Activated naive CD4-positive, alpha-beta T cell (primary cell): ENCODE results near the gene STOM.
A peak's percentile ranks its signal among the peaks of the same experiment; 100 is the strongest.
"Not testable (repeated sequence)": the region's sequence is repeated elsewhere in the genome, so short reads cannot be mapped to it uniquely, and the experiment has no call there.

Experiments used
- DNase-seq, 4 experiments: peaks; one replicate each; lab custom pipeline; 2025; lab: John Stamatoyannopoulos, UW

Gene STOM, protein sequence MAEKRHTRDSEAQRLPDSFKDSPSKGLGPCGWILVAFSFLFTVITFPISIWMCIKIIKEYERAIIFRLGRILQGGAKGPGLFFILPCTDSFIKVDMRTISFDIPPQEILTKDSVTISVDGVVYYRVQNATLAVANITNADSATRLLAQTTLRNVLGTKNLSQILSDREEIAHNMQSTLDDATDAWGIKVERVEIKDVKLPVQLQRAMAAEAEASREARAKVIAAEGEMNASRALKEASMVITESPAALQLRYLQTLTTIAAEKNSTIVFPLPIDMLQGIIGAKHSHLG

DNA sequence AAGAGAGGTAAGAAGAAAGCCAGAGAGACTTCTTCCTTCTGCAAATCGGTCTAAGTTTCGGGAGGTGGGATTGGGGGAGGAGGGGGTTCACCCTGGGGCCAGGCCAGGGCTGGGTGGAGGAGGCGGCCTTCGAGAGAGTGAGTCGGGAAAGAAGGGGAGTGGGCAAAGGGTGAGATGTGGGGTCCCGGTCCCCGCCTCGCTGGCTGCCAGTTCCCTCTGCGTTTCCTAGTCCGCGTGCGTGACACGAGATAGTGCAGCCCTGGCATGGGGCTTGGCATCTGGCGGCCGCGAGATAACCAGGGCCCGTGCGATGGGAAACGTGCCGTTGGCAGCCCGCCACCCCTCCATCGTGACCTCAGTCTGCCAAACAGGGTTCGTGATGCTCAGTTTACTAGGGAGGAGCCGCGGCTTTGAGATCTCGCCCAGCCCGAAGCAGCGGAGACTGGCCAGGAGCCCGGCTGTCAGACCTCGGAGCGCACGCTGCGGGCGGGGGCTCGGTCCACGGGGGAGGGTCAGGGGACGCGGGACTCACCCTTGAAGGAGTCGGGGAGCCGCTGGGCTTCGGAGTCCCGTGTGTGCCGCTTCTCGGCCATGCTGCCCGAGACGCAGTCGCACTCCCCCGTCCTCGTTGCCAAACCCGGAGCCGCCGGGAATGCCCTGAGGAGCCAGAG lies at the start of gene STOM:
STOM (minus strand) TSS at position 656 of the 671 bp plus-strand sequence; CDS start at position 593, 63 bp downstream.
- peak in 2 of 4 experiments; percentile 52 to 58 for DNase-seq

DNA sequence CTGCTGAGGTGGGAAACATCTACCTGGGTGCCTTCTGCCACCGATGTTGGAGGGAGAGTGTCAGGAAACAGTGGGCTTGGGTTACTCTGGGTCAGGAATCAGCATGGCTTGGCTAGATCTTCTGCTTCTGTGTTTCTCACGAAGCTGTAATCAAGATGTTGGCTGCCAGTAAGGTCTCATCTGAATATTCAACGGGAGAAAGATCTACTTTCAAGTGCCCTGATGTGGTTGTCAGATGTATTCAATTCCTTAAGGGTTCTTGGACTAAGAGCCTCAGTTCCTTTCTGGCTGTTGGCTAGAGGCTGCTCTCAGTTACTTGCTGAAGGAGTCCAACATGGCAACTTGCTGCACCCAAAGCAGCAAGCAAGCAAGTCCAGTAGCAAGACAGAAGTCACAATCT lies 41.9 kb upstream of the STOM start:
- DNase-seq = no peak

DNA sequence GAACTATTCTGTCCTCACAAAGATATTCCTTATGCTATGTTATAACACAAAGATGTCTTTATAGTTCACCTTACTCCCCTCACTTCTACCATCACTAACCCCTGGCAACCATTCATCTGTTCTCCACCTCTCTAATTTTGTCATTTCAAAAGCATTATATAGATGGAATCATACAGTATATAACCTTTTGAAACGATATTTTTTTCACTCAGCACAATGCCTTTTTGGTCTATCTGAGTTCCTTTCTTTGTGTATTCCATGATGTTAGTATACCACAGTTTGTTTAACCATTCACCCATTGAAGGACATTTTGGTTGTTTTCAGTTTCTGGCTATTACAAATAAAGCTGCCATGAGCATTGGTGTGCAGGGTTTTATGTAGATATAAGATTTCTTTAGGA lies 35.8 kb upstream of the STOM start:
- DNase-seq = no peak

DNA sequence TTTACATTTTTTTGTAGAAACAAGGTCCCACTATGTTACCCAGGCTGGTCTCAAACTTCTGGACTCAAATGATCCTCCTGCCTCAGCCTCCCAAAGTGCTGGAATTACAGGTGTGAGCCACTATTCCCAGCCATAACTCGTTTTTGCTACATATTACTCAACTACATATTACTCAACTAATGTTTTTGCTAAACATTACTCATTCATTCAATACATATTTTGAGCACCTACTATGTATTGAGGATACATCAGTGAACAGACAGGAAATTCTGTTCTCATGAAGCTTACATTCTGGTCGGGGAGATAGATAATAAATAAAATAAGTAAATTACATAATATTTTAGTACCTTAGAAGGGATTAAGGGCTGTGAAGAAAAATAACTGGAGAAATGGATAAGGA lies 34.9 kb upstream of the STOM start:
- no peak for DNase-seq

DNA sequence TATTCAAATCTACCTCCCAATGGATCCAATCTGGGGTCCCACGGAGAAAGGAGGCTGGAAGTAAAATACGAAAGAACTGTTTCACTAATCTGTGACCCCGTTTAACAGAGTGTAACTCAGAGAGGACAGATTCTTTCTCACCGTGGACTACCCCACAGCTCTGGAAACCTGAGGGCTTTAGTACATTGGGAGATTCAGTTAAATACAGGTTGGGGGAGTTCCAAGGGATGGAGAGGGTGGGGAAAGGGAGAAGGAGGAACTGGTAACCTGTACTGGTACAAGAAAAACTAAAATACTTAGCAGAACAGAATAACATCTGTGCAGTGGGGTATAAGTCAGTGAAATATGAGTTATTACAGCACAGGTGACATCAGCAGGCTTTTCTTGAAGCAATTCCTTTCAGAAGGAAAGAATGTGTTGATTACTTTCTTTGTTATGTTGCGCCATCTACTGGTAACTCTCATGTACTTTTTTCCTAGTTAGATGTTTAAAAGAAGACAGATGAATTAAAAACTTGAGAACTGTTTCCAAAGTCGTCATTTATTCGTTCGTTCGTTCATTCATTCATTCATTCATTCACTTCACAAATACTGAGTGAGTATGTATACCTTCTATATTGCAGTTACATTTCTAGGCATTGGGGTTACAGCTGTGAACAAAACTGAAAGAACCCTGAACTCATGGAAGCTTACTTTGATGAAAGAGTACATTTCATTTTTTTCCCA lies 30.0 kb upstream of the STOM start:
- no peak for DNase-seq

DNA sequence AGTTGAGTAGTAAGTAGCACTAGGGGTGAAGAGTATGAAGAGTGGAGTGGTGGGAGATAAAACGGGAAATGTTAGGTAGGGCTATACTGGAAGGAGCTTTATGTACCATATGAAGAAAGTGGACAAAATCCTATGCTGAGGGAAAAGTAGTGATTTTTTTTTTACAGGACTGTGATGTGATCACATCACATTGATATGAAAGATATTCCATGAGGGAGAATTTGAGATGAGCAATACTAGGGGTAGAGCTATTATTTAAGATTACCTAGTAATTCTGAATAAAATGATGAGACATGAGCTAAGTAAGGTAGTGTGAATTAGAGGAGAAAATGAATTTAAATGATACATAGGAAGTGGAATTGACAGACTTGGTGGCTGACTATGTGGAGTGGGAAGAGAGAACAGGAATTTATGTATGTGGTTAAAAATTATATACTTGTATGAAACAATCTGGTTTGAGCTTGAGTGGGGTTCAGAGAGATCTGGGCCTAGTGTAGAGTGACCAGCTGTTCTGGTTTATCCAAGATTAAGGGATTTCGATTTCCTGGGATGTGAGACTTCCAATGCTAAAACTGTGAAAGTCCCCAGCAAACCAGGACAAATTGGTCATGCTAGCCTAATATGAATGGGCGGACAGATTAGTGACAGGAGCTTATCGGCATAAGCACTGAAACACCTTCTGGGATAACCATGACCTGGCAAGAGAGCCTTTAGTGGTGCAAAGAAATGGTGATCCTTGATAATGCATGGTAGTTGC lies 29.3 kb upstream of the STOM start:
- no peak for DNase-seq

DNA sequence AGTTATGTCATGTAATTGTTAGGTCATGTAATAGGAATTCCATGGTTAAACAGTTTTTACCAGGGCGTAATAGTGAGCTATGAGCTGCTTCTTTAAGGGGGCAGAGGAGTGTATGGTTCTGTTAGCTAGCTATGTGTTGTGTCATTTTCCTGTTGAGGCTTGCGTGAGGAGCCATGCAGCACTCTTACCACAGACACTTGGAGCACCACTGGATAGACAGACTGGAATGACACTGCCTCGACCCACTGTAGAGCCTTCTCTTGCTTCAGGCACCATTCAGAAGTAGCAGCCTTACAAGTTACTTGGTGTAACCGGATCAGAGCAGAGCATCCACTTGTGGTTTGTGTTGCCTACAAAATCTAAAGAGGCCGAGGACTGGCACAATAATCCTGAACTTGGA lies 28.3 kb upstream of the STOM start:
- DNase-seq = no peak

DNA sequence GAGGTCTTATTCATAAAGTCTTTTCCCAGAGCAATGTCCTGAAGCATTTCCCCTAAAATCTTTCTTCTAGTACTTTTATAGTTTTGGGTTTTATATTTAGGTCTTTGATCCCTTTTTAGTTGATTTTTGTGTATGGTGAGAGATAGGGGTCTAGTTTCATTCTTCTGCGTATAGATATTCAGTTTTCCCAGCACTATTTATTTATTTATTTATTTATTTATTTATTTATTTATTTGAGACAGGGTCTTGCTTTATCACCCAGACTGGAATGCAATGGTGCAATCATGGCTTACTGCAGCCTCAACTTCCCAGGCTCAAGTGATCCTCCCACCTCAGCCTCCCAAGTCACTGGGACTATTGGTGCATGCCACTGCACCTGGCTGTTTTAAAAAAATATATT lies 27.2 kb upstream of the STOM start:
- DNase-seq = not testable (repeated sequence)

DNA sequence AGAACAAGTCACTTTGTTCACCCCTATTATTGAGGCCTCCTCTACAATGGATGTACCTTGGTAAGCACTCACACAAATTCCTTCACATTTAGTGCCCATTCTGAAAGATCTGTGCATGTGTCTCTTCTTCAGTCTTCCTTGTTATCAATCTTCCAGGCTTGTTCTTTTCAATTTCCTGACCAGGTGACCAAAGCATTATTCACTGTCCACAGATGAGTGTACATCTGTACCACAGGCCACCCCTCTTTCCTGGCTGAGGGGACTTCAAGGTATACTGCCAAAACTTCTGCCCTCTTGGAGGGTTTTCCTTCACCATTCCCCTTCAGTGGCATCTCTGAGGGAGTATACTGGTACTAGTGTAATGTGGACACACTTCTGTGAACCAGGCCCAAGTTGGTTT lies 25.5 kb upstream of the STOM start:
- DNase-seq = no peak

DNA sequence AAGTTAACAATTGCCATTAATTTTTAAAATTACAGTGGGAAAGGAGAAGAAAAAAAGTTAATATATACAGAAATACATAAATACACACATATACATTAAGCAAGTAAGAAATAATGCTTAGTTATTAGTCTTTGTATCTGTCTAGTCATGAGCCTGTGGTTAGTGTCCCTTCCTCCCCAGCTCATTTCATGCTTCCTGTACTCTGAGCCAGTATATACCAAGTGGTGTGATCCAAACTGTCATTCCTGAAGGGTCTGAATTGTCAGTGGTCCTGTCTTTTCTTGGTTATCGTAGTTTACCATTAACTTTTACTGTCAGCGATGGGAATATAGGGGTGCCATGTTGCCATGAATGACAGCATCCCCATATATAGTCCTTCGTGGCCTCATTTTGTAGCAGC lies 24.2 kb upstream of the STOM start:
- no peak for DNase-seq

DNA sequence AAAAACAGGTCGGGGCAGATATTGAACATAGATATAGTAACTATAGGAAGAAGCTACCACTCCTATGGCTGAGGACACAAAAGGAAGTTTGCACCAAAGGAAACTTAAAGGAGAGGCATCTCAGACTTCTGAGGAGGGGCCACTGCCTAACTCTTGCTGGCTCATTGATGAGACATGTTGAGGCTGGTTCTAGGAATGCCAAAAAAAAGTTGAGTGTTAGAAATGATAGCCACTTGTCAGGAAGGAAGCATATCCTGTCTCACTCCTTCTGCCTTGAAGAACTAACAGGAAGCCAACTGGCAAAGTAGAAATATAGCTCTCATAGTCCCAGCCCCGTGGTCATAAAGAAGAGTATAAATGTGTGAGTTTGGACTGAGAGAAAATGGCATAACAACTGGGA lies 23.3 kb upstream of the STOM start:
- DNase-seq = no peak

DNA sequence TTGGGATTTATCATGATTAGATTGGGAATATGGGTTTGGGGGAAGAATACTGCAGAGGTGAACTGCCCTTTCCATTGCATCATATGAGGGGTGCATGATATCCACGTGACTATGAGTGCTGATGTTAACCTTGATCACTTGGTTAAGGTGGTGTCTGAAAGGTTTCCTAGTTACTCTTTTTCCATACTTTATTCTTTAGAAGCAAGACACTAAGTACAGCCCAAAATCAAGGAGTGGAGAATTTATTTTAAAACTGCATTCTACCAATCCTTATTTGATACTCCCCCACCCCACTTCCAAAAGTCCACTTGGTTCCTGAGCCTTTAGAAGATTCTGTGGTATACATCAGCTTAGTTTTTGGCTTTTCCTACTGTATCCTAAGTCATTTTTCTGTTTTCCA lies 20.3 kb upstream of the STOM start:
- DNase-seq = no peak

DNA sequence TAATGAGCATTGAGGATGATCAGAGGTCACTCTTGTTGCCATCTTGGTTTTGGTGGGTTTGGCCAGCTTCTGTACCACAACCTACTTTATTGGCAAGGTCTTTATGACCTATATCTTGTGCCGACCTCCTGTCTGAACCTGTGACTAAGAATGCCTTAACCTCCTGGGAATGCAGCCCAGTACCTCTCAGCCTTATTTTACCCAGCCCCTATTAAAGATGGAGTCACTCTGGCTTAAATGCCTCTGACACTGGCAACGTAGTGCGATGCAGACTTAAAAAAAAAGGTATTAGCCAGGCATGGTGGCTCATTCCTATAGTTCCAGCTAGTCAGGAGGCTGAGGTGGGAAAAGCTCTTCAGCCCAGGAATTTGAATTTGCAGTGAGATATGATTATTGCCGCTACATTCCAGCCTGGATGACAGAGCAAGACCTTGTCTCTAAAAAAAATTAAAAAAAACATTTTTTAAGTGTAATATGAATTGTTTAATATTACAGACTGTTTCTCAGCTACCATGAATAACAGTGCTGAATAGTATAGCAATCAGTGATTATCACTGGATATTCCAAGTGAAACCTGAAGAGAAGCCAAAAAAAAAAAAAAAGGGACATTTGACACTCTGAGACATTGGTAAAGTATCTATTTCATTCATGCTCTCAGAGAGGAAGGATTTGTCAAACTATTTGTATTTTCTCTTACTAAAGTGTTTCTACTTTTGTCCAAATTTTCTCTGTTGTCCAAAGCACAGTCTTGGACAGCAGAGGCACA lies 18.3 kb upstream of the STOM start:
- no peak for DNase-seq

DNA sequence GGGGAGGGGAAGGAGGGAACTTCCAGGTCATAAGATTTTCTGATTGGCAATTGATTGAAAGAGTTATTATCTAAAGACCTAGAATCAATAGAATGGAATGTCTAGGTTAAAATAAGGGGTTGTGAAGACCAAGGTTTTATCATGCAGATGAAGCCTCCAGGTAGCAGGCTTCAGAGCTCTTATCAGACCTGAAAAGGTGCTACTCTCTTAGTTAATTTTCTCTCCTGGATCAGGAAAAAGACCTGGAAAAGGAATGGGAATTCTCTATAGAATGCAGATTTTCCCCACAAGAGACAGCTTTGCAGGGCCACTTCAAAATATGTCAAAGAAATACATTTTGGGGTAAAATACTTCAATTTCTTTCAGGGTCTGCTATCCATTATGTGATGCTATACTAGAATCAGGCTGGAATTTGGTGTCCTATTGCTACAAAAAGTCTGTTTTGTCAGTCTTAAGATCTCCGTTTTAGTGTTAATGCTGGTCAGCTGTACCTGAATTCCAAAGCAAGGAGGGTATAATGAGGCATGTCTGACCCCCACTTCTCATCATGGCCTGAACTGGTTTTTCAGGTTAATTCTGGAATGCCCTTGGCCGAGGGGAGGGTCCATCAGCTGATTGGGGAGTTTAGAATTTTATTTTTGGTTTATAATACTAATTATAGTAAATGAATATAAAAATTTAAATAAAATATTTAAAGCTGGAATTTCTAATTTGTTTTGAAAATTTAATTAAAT lies 16.6 kb upstream of the STOM start:
- no peak for DNase-seq

DNA sequence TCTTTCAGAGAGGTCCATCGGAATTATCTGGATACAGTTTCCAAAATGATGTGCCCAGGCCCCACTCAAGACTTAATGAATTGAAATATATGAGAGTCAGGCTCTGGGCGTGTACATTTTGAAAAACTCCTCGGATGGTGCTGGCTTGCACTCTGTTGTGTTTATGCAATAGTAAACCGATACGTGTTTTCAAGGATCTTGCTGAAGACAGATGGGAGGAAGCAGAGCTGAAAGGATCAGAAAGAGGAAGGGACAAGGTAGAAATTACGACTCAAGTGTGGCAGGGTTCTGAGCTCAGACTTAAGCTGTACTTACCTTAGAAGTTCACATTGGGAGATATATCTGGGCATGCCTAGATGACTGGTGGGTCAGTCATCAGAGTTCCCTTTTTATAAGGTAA lies 13.7 kb upstream of the STOM start:
- DNase-seq = no peak

DNA sequence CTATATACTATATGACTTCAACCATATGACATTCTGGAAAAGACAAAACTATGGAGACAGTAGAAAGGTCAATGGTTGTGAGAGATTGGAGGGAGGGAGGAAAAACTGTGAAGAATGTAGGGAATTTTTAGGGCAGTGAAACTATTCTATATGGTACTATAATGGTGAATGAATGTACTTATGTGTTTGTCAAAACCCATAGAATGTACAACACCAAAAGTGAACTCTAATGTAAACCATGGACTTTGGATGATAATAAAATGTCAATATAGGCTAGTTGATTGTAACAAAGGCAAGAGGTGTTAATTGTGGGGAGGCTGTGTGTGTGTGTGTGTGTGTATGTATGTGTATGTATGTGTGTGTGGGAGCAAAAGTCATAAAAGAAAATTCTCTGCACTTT lies 10.8 kb upstream of the STOM start:
- DNase-seq = no peak

DNA sequence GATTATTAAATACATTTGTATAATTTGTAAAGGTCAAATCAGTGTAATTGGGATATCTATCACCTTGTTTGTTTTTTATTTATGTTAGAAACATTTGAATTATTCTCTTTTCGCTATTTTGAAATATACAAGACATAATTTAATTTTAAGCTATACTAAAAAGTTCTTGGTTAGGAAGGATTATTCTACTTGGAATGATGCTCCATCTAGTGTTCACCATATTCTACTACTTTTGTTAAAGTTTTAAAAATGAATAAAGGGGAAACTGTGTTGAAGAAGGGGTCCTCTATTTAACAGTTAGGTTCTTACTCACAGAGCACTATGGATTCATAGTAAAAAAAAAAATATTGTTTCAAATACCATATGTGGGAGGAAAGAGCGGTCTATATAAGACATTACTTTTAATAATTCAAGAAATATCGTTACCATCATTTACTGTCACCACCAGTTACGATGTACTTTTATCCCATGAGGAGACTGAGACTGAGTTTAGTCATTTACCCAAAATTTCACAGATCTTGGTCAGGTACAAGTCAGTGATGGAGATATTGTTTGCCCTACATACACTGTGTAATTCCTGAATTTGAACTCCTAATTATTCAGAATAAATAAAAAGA lies 6.3 kb upstream of the STOM start:
- DNase-seq = no peak

DNA sequence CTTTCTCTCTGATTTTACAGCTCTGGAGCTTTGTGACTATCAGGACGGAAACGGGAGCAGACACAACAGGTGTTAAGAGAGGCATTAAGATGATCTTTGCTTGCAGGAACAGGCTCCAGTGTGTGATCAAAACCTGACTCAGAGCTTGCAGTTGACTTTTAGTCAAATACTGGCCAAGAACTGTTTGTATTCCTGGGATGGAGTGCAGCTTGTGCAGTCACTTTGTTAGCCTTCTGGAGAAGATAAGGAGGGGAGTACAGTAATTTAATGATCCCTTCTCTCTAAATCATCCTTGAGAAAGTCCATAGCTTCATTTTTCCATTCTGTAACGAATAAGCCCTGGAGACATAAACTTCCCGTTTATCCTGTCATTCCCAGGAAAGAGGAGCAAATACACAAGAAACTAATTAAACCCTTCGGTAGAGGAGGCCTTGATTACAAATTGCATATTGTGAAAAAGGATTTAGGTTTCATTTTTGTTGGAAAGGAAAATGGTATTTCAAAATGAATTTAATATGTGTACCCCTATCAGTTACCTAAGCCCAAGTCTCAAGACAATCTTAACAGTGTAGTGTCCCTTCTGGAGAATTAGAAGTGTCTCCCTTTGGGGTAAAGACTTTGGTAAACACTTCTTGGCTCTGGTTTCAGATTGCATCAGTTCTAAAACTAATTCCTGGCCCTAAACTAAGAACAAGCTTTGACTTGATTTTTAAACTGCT lies 3.1 kb upstream of the STOM start:
- DNase-seq = no peak

DNA sequence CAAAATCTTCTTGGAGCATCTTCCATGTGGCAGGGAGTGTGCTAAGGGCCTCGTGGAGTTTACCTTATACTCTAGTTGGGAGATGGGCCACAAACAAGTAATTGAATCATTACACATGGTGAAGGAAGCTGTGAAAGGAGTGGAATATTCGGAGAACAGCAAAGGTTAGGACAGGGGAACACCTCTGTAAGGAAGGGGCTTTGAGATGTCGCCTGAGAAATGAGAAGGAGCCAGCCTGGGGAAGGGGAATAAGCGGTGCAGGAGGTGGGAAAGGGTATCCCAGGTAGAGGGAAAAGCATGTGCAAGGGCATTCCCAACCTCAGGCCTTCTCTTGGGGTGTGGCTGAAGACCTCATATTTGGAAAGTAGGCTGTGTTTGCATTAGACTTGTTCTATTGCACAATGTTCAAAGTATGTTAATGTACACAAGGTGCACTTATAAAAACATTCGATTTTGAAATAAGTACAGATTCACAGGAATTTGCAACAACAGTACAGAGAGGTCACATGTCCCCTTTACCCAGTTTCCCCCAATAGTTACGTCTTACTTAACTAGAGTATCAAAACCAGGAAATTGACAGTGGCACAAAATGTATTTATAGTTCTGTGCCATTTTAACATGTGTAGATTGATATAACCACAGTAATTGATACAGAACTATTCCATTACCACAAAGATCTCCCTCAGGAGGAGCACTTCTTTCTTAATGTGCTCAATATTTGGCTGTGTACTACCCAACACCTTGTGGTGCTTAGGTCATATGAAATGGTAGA lies 2.4 kb upstream of the STOM start:
- DNase-seq = no peak
